Activated CD4-positive, alpha-beta T cell treated with anti-CD3 and anti-CD28 coated beads, Interleukin-10, Interleukin-2, amounts not matched to agents 100 ng/mL and 50 ng/mL, durations not matched to agents 16 hours and 8 hours (primary cell): ENCODE results near the gene AS3MT.
"Not testable (repeated sequence)": the region's sequence is repeated elsewhere in the genome, so short reads cannot be mapped to it uniquely, and the experiment has no call there.

ENCODE experiments used
- DNase-seq: peaks from one replicate; pipeline ENCODE4 v3.0.0-alpha.2; 2020

AS3MT gene

GRCh38 chr10:102869258-102870198 lies at the start of gene AS3MT:
TSS of gene AS3MT (plus strand) at chr10:102869470. CDS start at chr10:102869593, 123 bp downstream.
- DNase-seq: peak; percentile 17

GRCh38 chr10:102820008-102820407 lies 49.3 kb upstream of the AS3MT start:
- not testable (repeated sequence) for DNase-seq

- DNase-seq: no peak
Measured at GRCh38 chr10:102822222-102822621, 47.0 kb upstream of the AS3MT start.

- DNase-seq: no peak
Measured at GRCh38 chr10:102824664-102825063, 44.6 kb upstream of the AS3MT start.

GRCh38 chr10:102826148-102826796 lies 43.0 kb upstream of the AS3MT start:
- DNase-seq: no peak

- DNase-seq: no peak
Measured at GRCh38 chr10:102827597-102827975, 41.7 kb upstream of the AS3MT start.

GRCh38 chr10:102831322-102832071 lies 37.8 kb upstream of the AS3MT start:
- no peak for DNase-seq

- DNase-seq: no peak
Measured at GRCh38 chr10:102832248-102832647, 37.0 kb upstream of the AS3MT start.

GRCh38 chr10:102832987-102833386 lies 36.3 kb upstream of the AS3MT start:
- no peak for DNase-seq

- DNase-seq: no peak
Measured at GRCh38 chr10:102834143-102834542, 35.1 kb upstream of the AS3MT start.

- peak; percentile 80 for DNase-seq
Measured at GRCh38 chr10:102835007-102835482, 34.2 kb upstream of the AS3MT start.

GRCh38 chr10:102837230-102837721 lies 32.0 kb upstream of the AS3MT start, which contains the start of gene CYP17A1:
TSS of gene CYP17A1 (minus strand) at chr10:102837413. CDS start at chr10:102837361, 52 bp downstream.
- DNase-seq: no peak

- not testable (repeated sequence) for DNase-seq
Measured at GRCh38 chr10:102838276-102838927, 30.9 kb upstream of the AS3MT start.

- DNase-seq: no peak
Measured at GRCh38 chr10:102841827-102842345, 27.4 kb upstream of the AS3MT start.

GRCh38 chr10:102843139-102843538 lies 26.1 kb upstream of the AS3MT start:
- DNase-seq: not testable (repeated sequence)

- not testable (repeated sequence) for DNase-seq
Measured at GRCh38 chr10:102844190-102844776, 25.0 kb upstream of the AS3MT start.

- no peak for DNase-seq
Measured at GRCh38 chr10:102845352-102845902, 23.8 kb upstream of the AS3MT start.

- DNase-seq: no peak
Measured at GRCh38 chr10:102850025-102850518, 19.2 kb upstream of the AS3MT start.

GRCh38 chr10:102853237-102853636 lies 16.0 kb upstream of the AS3MT start:
- DNase-seq: not testable (repeated sequence)

- peak; percentile 17 for DNase-seq
Measured at GRCh38 chr10:102855731-102856436, 13.4 kb upstream of the AS3MT start.
